ENCODE data around the gene MYB.

- no peak for TF ChIP-seq CTCF (CRISPR knock-in tag; IDR thresholded peaks at IDR 0.05)
- TF ChIP-seq ZNF790 (CRISPR knock-in tag; IDR thresholded peaks at IDR 0.05; ENCODE audit: borderline replicate concordance): no peak
- no peak for TF ChIP-seq TGIF2 (CRISPR knock-in tag; IDR thresholded peaks at IDR 0.05)
- no peak for TF ChIP-seq NCOA1 (CRISPR knock-in tag; IDR thresholded peaks at IDR 0.05)
- TF ChIP-seq TRIM24 (CRISPR knock-in tag; IDR thresholded peaks at IDR 0.05): no peak
- TF ChIP-seq ATM (IDR thresholded peaks at IDR 0.05; ENCODE audit: borderline replicate concordance): no peak
- no peak for TF ChIP-seq EP300 (IDR thresholded peaks at IDR 0.05; ENCODE audit: low read depth in 2 of 2, low read length in 2 of 2)
- TF ChIP-seq EP300 (CRISPR knock-in tag; IDR thresholded peaks at IDR 0.05; ENCODE audit: borderline replicate concordance): no peak
- no peak for TF ChIP-seq ZNF362 (CRISPR knock-in tag; IDR thresholded peaks at IDR 0.05; ENCODE audit: borderline replicate concordance)
- TF ChIP-seq HIVEP1 (CRISPR knock-in tag; IDR thresholded peaks at IDR 0.05): no peak
- no peak for TF ChIP-seq KAT2B (IDR thresholded peaks at IDR 0.05; ENCODE audit: borderline replicate concordance, low read depth, low read length)
- no peak for TF ChIP-seq TFAP4 (IDR thresholded peaks at IDR 0.05; ENCODE audit: borderline replicate concordance, low read depth)
- no peak for TF ChIP-seq RARA (CRISPR knock-in tag; IDR thresholded peaks at IDR 0.05)
These were observed 43.3 kb upstream of the MYB start for GRCh38 chr6:135137826-135138225.
